CD14-positive monocyte (primary cell): ENCODE measurements around the gene MAML3. TPM values are rescaled to one million over a fixed set of nuclear protein-coding genes. Genes with fewer than 3 reads are reported as not detected.

Source experiments
- DNase-seq, 3 donors: peaks; one replicate each; pipeline ENCODE4 v3.0.0-alpha.2; 2011 to 2022
- H2AFZ ChIP-seq: 2 replicates; pipeline ENCODE4 v1.6.0; 2012; ENCODE audit warnings: mild to moderate bottlenecking, low read depth, low read length, inconsistent platforms; ENCODE audit not compliant: insufficient read depth, poor library complexity, severe bottlenecking
- H3K27ac ChIP-seq, 2 donors: 1 replicate in 1 of 2; 2 replicates in 1 of 2; pipeline ENCODE4 v1.5.1; 2012 to 2013; ENCODE audit warnings: low read length in 2 of 2, control low read depth in 1 of 2, inconsistent platforms in 1 of 2, low read depth in 1 of 2, mild to moderate bottlenecking in 1 of 2
- H3K27me3 ChIP-seq, 2 donors: one replicate each; pipeline versions ENCODE4 v1.6.0 to v1.6.1; 2011 to 2013; ENCODE audit warnings: low read length in 2 of 2; ENCODE audit not compliant: control insufficient read depth in 2 of 2, insufficient read depth in 2 of 2
- H3K36me3 ChIP-seq, 2 donors: replicated peaks in 1 of 2; 1 replicate in 1 of 2; 2 replicates in 1 of 2; pipeline versions ENCODE4 v1.5.1 to v1.6.1; 2012 to 2013; ENCODE audit warnings: low read length in 2 of 2, control low read depth in 1 of 2, inconsistent platforms in 1 of 2, mild to moderate bottlenecking in 1 of 2; ENCODE audit not compliant: insufficient read depth in 2 of 2, control insufficient read depth in 1 of 2
- H3K4me1 ChIP-seq, 2 donors: 1 replicate in 1 of 2; 2 replicates in 1 of 2; pipeline versions ENCODE4 v1.5.1 to v1.6.1; 2012 to 2013; ENCODE audit warnings: low read length in 2 of 2, control low read depth in 1 of 2, inconsistent platforms in 1 of 2, mild to moderate bottlenecking in 1 of 2, moderate library complexity in 1 of 2; ENCODE audit not compliant: insufficient read depth in 2 of 2, control insufficient read depth in 1 of 2
- H3K4me2 ChIP-seq: replicated peaks from 2 replicates; pipeline ENCODE3; 2012; ENCODE audit warnings: low read length, moderate library complexity, mild to moderate bottlenecking; ENCODE audit not compliant: poor library complexity, severe bottlenecking; ENCODE audit errors: extremely low read depth
- H3K4me3 ChIP-seq, 3 experiments: fragments of 200-600 bp in 1 of 3; sonication (generic) in 1 of 3; replicated peaks in 1 of 3; 1 replicate in 2 of 3; 2 replicates in 1 of 3; pipeline ENCODE4 v1.5.1; 2011 to 2013; ENCODE audit warnings: low read length in 3 of 3, mild to moderate bottlenecking in 3 of 3, control low read depth in 2 of 3, low read depth in 2 of 3, inconsistent platforms in 1 of 3, moderate library complexity in 1 of 3
- H3K79me2 ChIP-seq: 2 replicates; pipeline ENCODE4 v1.6.0; 2012; ENCODE audit warnings: mild to moderate bottlenecking, control low read depth, inconsistent platforms, low read length, moderate library complexity; ENCODE audit not compliant: insufficient read depth
- H3K9ac ChIP-seq: 2 replicates; pipeline ENCODE4 v1.6.0; 2017; ENCODE audit warnings: low read length, mild to moderate bottlenecking; ENCODE audit not compliant: insufficient read depth, poor library complexity, severe bottlenecking
- H3K9me3 ChIP-seq, 2 donors: replicated peaks in 1 of 2; 1 replicate in 1 of 2; 2 replicates in 1 of 2; pipeline versions ENCODE4 v1.5.1 to v1.6.1; 2012 to 2013; ENCODE audit warnings: low read length in 2 of 2, control low read depth in 1 of 2; ENCODE audit not compliant: control insufficient read depth in 1 of 2, insufficient read depth in 1 of 2
- H4K20me1 ChIP-seq: 2 replicates; pipeline ENCODE4 v1.6.0; 2012; ENCODE audit warnings: mild to moderate bottlenecking, low read length, control low read depth, moderate library complexity; ENCODE audit not compliant: insufficient read depth
- H3K27ac Mint-ChIP-seq, 7 donors: one replicate each; pipeline ENCODE4 v1.8.0; 2020; ENCODE audit warnings: mild to moderate bottlenecking in 7 of 7, mixed read lengths in 7 of 7, moderate library complexity in 6 of 7, inconsistent platforms in 2 of 7
- H3K27me3 Mint-ChIP-seq, 3 donors: one replicate each; pipeline ENCODE4 v1.8.0; 2021 to 2022; ENCODE audit warnings: low read depth in 3 of 3, mild to moderate bottlenecking in 3 of 3, mixed read lengths in 3 of 3, moderate library complexity in 3 of 3, inconsistent platforms in 1 of 3
- H3K36me3 Mint-ChIP-seq, 2 donors: one replicate each; pipeline ENCODE4 v1.8.0; 2020; ENCODE audit warnings: mixed read lengths in 2 of 2, inconsistent platforms in 1 of 2, mild to moderate bottlenecking in 1 of 2
- H3K4me1 Mint-ChIP-seq: one replicate; pipeline ENCODE4 v1.8.0; 2020; ENCODE audit warnings: mild to moderate bottlenecking, mixed read lengths
- H3K4me3 Mint-ChIP-seq, 2 donors: one replicate each; pipeline ENCODE4 v1.8.0; 2020; ENCODE audit warnings: mild to moderate bottlenecking in 2 of 2, mixed read lengths in 2 of 2, moderate library complexity in 1 of 2
- H3K9me3 Mint-ChIP-seq, 7 donors: one replicate each; pipeline ENCODE4 v1.8.0; 2020 to 2022; ENCODE audit warnings: mixed read lengths in 7 of 7, mild to moderate bottlenecking in 6 of 7, moderate library complexity in 6 of 7, inconsistent platforms in 2 of 7
- WGBS: methylation state at CpG from one replicate; pipeline ENCODE4 v1.1.5; 2013; ENCODE audit warnings: missing lambda C conversion rate; ENCODE audit not compliant: insufficient coverage; 5-methylcytosine and 5-hydroxymethylcytosine counted together
- intact Hi-C, 2 donors: fragments of 100-400 bp; cut with micrococcal nuclease; formaldehyde crosslinking; loops; one replicate each; pipeline versions ENCODE4 v1.15.0 to v1.15.1; 2023
- polyA plus RNA-seq, 3 donors: library from polyadenylated mRNA; depleted of rRNA in 1 of 3; unstranded in 2 of 3; stranded (reverse) in 1 of 3; fragments of 300-500 nt in 2 of 3; fragments of >200 nt in 1 of 3; fragmentation: Illumina TruSeq in 2 of 3; gene quantifications; 1 replicate in 2 of 3; 2 replicates in 1 of 3; pipeline ENCODE4 v1.2.3, GENCODE V29; 2012 to 2021
- TF ChIP-seq, protein P1 (sequence below): fragments of 200-600 bp; IDR thresholded peaks from one replicate; pipeline ENCODE4 v1.8.0; 2022; ENCODE audit warnings: antibody characterized with exemption, mild to moderate bottlenecking

The MAML3 gene
- polyA plus RNA-seq, 3 donors: 1.5 to 6.5 (median 2.3) TPM

- H3K27me3 Mint-ChIP-seq: peaks cover 0 to 1% (median 0%) of the 10 kb centered on the region in 3 donors
- H3K79me2 ChIP-seq: peaks cover 4% of the 10 kb centered on the region
- no peak overlapping the region for H2AFZ ChIP-seq
- no peak overlapping the region for H3K27ac ChIP-seq
- H3K9me3 Mint-ChIP-seq: no peaks in the 10 kb centered on the region
- no peak overlapping the region for H3K4me2 ChIP-seq
- H3K4me3 ChIP-seq: no peak overlapping the region
- peak overlapping the region in 1 of 7 donors; percentile 51 for H3K27ac Mint-ChIP-seq
- H3K4me1 ChIP-seq: no peaks in the 10 kb centered on the region
- TF ChIP-seq, protein P1, sequence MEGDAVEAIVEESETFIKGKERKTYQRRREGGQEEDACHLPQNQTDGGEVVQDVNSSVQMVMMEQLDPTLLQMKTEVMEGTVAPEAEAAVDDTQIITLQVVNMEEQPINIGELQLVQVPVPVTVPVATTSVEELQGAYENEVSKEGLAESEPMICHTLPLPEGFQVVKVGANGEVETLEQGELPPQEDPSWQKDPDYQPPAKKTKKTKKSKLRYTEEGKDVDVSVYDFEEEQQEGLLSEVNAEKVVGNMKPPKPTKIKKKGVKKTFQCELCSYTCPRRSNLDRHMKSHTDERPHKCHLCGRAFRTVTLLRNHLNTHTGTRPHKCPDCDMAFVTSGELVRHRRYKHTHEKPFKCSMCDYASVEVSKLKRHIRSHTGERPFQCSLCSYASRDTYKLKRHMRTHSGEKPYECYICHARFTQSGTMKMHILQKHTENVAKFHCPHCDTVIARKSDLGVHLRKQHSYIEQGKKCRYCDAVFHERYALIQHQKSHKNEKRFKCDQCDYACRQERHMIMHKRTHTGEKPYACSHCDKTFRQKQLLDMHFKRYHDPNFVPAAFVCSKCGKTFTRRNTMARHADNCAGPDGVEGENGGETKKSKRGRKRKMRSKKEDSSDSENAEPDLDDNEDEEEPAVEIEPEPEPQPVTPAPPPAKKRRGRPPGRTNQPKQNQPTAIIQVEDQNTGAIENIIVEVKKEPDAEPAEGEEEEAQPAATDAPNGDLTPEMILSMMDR: no peak
- H3K9ac ChIP-seq: no peak overlapping the region
- DNase-seq: no peak
- H3K4me3 Mint-ChIP-seq: no peak overlapping the region
- H3K9me3 ChIP-seq: no peaks in the 10 kb centered on the region
- intact Hi-C loops: no loop called here
- H3K36me3 Mint-ChIP-seq: peaks cover 2 to 7% of the 10 kb centered on the region in 2 donors
- no peaks in the 10 kb centered on the region for H3K36me3 ChIP-seq
- 100% methylated on average over 4 of the region's 8 CpGs for WGBS
- H4K20me1 ChIP-seq: peaks cover 39% of the 10 kb centered on the region
- H3K4me1 Mint-ChIP-seq: peaks cover 7% of the 10 kb centered on the region
- no peaks in the 10 kb centered on the region for H3K27me3 ChIP-seq
These were observed 240.5 kb downstream of the MAML3 start for GRCh38 chr4:139913398-139913990.

DNA sequence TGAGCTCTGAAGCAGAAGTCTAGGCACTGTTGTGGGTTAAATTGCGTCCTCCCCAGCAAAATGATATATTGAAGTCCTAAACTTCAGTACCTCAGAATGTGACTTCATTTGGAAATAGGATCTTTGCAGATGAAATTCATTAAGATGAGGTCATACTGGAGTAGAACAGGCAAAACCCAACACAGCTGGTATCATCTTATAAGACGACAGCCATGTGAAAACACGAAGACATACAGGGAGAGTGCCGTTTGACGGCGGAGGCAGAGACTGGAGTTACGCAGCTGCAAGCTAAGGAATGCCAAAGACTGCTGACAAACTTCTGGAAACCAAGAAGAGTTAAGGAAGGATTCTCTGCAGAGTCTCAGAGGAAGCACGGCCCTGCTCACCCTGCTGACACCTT is 241.5 kb downstream of the MAML3 start:
- H3K27ac ChIP-seq: no peak overlapping the region
- no peak for DNase-seq
- H4K20me1 ChIP-seq: peaks cover 39% of the 10 kb centered on the region
- no peaks in the 10 kb centered on the region for H3K27me3 Mint-ChIP-seq
- TF ChIP-seq, protein P1: no peak
- peaks cover 0 to 5% of the 10 kb centered on the region in 2 donors for H3K36me3 Mint-ChIP-seq
- peaks cover 4% of the 10 kb centered on the region for H3K79me2 ChIP-seq
- H3K4me3 Mint-ChIP-seq: no peak overlapping the region
- no peak overlapping the region for H3K4me3 ChIP-seq
- no peak overlapping the region for H3K27ac Mint-ChIP-seq
- intact Hi-C loops: no loop called here
- H2AFZ ChIP-seq: no peak overlapping the region
- no peak overlapping the region for H3K9ac ChIP-seq
- 99% methylated on average over 7 of the region's 8 CpGs for WGBS
- no peaks in the 10 kb centered on the region for H3K27me3 ChIP-seq
- no peaks in the 10 kb centered on the region for H3K9me3 Mint-ChIP-seq
- H3K4me1 ChIP-seq: no peaks in the 10 kb centered on the region
- H3K9me3 ChIP-seq: no peaks in the 10 kb centered on the region
- no peaks in the 10 kb centered on the region for H3K36me3 ChIP-seq
- no peak overlapping the region for H3K4me2 ChIP-seq
- H3K4me1 Mint-ChIP-seq: peaks cover 7% of the 10 kb centered on the region
